ENCODE measurements around the gene ORAI3.

- TF ChIP-seq CTCF (tag by site-specific recombination; IDR thresholded peaks at IDR 0.05), result peak; percentile 90; the same call in 1 of the 2 replicates
- TF ChIP-seq ZSCAN5A (tag by site-specific recombination; IDR thresholded peaks at IDR 0.05), result peak; percentile 52; the same call in 1 of the 2 replicates
- TF ChIP-seq REST (tag by site-specific recombination; IDR thresholded peaks at IDR 0.05), result no peak; the same call in 1 of the 2 replicates
- no peak for TF ChIP-seq BCL11A (tag by site-specific recombination; IDR thresholded peaks at IDR 0.05; ENCODE audit: low read depth)
- TF ChIP-seq ZNF48 (tag by site-specific recombination; IDR thresholded peaks at IDR 0.05), result no peak
- TF ChIP-seq, protein P1, sequence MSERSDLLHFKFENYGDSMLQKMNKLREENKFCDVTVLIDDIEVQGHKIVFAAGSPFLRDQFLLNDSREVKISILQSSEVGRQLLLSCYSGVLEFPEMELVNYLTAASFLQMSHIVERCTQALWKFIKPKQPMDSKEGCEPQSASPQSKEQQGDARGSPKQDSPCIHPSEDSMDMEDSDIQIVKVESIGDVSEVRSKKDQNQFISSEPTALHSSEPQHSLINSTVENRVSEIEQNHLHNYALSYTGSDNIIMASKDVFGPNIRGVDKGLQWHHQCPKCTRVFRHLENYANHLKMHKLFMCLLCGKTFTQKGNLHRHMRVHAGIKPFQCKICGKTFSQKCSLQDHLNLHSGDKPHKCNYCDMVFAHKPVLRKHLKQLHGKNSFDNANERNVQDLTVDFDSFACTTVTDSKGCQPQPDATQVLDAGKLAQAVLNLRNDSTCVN (tag by site-specific recombination; optimal IDR thresholded peaks at IDR 0.05), result no peak
- no peak for TF ChIP-seq ZNF26 (tag by site-specific recombination; IDR thresholded peaks at IDR 0.05)
Observed at GRCh38 chr16:30921748-30922419, 27.0 kb upstream of the ORAI3 start.
